ENCODE results near the gene IL37.

The IL37 gene

GRCh38 chr2:112957511-112957910, 46.5 kb downstream of the IL37 start:
- Histone ChIP-seq H3K9me3 (ENCODE audit: low read depth, low read length) (no peaks in the 10 kb centered on the region), H3K36me3 (ENCODE audit: insufficient read depth, low read length) (no peaks in the 10 kb centered on the region), H3K27ac (no peak overlapping the region), H3K4me3 (no peak overlapping the region), H3K9ac (ENCODE audit: insufficient read length) (no peak overlapping the region)
- TF ChIP-seq EZH2 (IDR thresholded peaks at IDR 0.05) (no peak), FOXP2 (optimal IDR thresholded peaks at IDR 0.05; ENCODE audit: control extremely low read depth, extremely low read length, insufficient read depth) (no peak), POLR2AphosphoS5 (IDR thresholded peaks at IDR 0.05; ENCODE audit: borderline replicate concordance, low read depth, low read length) (no peak)
- no peak for DNase-seq (ENCODE audit: low read depth, low spot score)

GRCh38 chr2:112958428-112959108, 47.6 kb downstream of the IL37 start:
- H3K27ac ChIP-seq: no peak overlapping the region
- peak; percentile 22 for DNase-seq (ENCODE audit: low read depth, low spot score)
- no peak for TF ChIP-seq POLR2AphosphoS5 (IDR thresholded peaks at IDR 0.05; ENCODE audit: borderline replicate concordance, low read depth, low read length)
- TF ChIP-seq FOXP2 (optimal IDR thresholded peaks at IDR 0.05; ENCODE audit: control extremely low read depth, extremely low read length, insufficient read depth): no peak
- no peak for TF ChIP-seq EZH2 (IDR thresholded peaks at IDR 0.05)

GRCh38 chr2:112959109-112959812, 48.3 kb downstream of the IL37 start:
- Histone ChIP-seq H3K9ac (ENCODE audit: insufficient read length) (no peak overlapping the region), H3K9me3 (ENCODE audit: low read depth, low read length) (no peaks in the 10 kb centered on the region), H3K36me3 (ENCODE audit: insufficient read depth, low read length) (no peaks in the 10 kb centered on the region), H3K4me3 (no peak overlapping the region), H3K27ac (no peak overlapping the region)
- no peak for DNase-seq (ENCODE audit: low read depth, low spot score)
- TF ChIP-seq POLR2AphosphoS5 (IDR thresholded peaks at IDR 0.05; ENCODE audit: borderline replicate concordance, low read depth, low read length) (no peak), FOXP2 (optimal IDR thresholded peaks at IDR 0.05; ENCODE audit: control extremely low read depth, extremely low read length, insufficient read depth) (no peak), EZH2 (IDR thresholded peaks at IDR 0.05) (no peak)

More at GRCh38 chr2:112958428-112959108, 47.6 kb downstream of the IL37 start:
- H3K36me3 ChIP-seq (ENCODE audit: insufficient read depth, low read length): no peaks in the 10 kb centered on the region
- H3K4me3 ChIP-seq: no peak overlapping the region
- H3K9ac ChIP-seq (ENCODE audit: insufficient read length): no peak overlapping the region
- H3K9me3 ChIP-seq (ENCODE audit: low read depth, low read length): no peaks in the 10 kb centered on the region

- no peak overlapping the region for H3K27ac ChIP-seq
- DNase-seq (ENCODE audit: low read depth, low spot score): no peak
- H3K36me3 ChIP-seq (ENCODE audit: insufficient read depth, low read length): no peaks in the 10 kb centered on the region
- H3K9ac ChIP-seq (ENCODE audit: insufficient read length): no peak overlapping the region
- no peak overlapping the region for H3K4me3 ChIP-seq
- TF ChIP-seq FOXP2 (optimal IDR thresholded peaks at IDR 0.05; ENCODE audit: control extremely low read depth, extremely low read length, insufficient read depth) (no peak), POLR2AphosphoS5 (IDR thresholded peaks at IDR 0.05; ENCODE audit: borderline replicate concordance, low read depth, low read length) (no peak), EZH2 (IDR thresholded peaks at IDR 0.05) (no peak)
- no peaks in the 10 kb centered on the region for H3K9me3 ChIP-seq (ENCODE audit: low read depth, low read length)
Measured at GRCh38 chr2:112960230-112960825, 49.4 kb downstream of the IL37 start.

GRCh38 chr2:112962308-112963175, 51.6 kb downstream of the IL37 start:
- Histone ChIP-seq H3K27ac (no peak overlapping the region), H3K9ac (ENCODE audit: insufficient read length) (no peak overlapping the region), H3K9me3 (ENCODE audit: low read depth, low read length) (no peaks in the 10 kb centered on the region), H3K36me3 (ENCODE audit: insufficient read depth, low read length) (no peaks in the 10 kb centered on the region), H3K4me3 (no peak overlapping the region)
- DNase-seq (ENCODE audit: low read depth, low spot score): no peak
- TF ChIP-seq EZH2 (IDR thresholded peaks at IDR 0.05) (no peak), POLR2AphosphoS5 (IDR thresholded peaks at IDR 0.05; ENCODE audit: borderline replicate concordance, low read depth, low read length) (no peak), FOXP2 (optimal IDR thresholded peaks at IDR 0.05; ENCODE audit: control extremely low read depth, extremely low read length, insufficient read depth) (no peak)

GRCh38 chr2:112967023-112967422, 56.1 kb downstream of the IL37 start:
- no peak for TF ChIP-seq POLR2AphosphoS5 (IDR thresholded peaks at IDR 0.05; ENCODE audit: borderline replicate concordance, low read depth, low read length)
- no peak for TF ChIP-seq FOXP2 (optimal IDR thresholded peaks at IDR 0.05; ENCODE audit: control extremely low read depth, extremely low read length, insufficient read depth)
- TF ChIP-seq EZH2 (IDR thresholded peaks at IDR 0.05): no peak
- Histone ChIP-seq H3K9ac (ENCODE audit: insufficient read length) (no peak overlapping the region), H3K27ac (no peak overlapping the region), H3K4me3 (no peak overlapping the region), H3K36me3 (ENCODE audit: insufficient read depth, low read length) (no peaks in the 10 kb centered on the region), H3K9me3 (ENCODE audit: low read depth, low read length) (no peaks in the 10 kb centered on the region)
- no peak for DNase-seq (ENCODE audit: low read depth, low spot score)
